Inferior parietal cortex (tissue), 1 donor: ENCODE results near the gene P4HTM.
A peak's percentile ranks its signal among the peaks of the same experiment; 100 is the strongest.

Experiments used
- DNase-seq: peaks from one replicate; pipeline ENCODE4 v3.0.0-alpha.2; 2016; ENCODE audit errors: extremely low spot score

P4HTM gene

DNA sequence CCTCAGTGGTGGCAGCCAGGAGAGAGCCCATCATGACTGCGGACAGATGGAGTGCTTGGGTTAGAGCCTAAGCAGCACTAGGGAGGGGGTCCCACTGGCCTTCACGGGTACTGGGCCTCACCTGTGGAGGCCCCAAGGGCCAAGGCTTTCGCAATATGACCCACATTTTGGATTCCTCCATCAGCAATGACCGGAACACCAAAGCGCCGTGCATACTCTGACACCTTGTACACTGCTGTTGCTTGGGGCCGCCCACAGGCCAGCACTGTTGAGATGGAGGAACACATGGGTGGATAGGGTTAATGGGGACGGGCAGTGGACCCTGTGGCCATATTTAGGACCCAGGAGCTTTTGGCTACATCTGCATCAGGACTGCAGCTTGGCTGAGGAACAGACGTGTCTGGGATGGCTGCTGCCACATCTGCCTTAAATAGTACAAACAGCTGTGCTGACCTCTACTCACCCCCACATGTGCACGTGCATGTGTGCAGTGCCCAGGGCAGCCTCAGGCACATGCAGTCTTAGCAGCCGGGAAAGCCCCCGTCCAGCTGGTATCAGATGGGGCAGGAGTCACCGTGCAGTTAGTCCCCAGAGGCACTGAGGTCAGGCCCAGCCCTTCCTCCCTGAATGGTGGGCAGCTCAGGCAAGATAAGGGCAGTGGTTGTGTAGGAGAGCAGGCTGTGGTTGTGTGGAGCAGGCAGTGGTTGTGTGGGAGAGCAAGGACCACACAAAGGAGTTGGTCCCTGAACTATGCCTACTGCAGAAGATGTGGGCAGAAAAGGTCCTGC is 35.2 kb downstream of the P4HTM start:
- DNase-seq, result no peak

DNA sequence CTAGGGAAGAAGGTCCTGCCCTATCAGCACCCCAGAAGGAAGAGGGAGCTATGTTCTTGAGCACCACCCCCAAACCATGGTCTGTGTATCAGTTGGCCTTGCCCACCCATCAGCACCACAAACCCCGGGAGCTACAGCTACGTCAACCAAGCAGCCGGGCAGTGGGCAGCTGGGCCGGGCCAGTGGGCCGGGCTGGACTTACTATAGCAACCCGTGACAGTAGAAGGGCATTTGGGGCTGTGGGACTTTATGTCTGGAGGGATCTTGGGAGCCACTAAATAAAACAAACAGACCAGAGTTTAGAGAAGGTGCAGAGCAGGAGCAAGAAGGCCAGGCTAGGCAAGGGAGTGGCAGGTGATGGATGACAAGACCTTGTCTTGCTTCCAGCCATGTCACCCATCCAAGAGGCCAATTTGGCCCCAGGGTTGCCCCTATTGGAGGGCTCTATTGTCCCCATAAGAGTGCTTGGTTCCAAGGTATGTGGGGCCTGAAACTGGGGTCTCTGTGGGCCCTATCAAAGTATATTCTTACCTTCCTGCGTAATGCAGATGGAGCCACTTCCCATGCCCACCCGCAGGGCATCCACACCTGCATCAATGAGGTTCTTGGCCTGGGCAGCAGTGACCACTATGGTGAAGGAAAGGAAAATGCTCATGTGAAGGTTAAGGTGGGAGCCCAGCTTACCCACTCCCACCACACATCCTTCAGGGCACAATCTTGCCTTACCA is 35.9 kb downstream of the P4HTM start:
- DNase-seq, result no peak

DNA sequence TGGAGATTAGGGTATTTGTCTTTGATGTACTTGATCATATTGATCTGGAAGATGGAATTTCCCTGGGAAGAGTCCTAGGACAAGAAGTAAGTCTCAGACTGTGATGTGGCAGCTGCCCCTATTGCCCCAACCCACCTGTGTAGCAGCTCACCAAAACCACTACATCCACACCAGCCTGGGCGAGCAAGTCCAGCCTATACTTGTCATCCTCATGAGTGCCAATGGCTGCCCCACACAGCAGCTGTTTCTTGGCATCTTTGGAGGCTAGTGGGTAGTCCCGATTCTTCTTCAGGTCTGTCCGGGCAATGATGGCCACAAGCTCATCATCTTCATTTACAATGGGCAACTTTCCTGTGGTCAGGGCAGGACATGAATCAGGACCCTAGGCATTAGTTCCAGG is 36.5 kb downstream of the P4HTM start:
- DNase-seq, result no peak

DNA sequence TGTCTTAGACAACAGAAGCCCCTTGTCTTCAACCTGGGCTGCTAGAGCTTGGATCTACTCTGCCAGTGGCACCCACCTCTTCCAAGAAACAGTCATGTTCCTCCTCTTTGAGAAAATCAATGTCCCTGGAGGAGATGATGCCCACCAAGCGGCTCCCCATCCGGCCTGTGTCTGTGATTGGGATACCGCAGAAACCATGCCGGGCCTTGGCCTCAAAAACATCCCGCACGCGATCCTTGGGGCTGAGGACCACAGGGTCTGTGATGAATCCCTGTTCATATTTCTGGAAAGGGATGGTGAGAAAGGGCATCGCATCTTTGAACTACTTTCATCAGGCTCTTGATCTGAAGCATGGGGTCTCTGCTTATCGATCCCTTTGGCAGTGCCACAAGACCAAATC is 37.6 kb downstream of the P4HTM start:
- no peak for DNase-seq

DNA sequence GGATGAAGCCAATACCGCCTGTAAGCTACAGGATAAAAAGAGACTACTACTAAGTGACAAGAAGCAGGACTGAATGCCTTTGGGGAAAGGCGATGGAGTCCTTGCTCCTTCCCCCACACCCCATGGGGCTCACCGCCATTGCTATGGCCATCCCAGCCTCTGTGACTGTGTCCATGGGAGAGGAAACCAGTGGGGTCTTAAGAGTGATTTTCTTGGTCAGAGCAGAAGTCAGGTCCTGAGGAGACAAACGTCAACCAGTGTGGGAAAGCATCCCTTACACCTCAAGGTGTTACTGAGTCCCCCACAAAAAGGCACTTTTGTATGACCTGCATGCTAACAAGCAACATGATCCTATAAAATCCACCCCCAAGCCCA is 38.2 kb downstream of the P4HTM start:
- DNase-seq, result no peak

DNA sequence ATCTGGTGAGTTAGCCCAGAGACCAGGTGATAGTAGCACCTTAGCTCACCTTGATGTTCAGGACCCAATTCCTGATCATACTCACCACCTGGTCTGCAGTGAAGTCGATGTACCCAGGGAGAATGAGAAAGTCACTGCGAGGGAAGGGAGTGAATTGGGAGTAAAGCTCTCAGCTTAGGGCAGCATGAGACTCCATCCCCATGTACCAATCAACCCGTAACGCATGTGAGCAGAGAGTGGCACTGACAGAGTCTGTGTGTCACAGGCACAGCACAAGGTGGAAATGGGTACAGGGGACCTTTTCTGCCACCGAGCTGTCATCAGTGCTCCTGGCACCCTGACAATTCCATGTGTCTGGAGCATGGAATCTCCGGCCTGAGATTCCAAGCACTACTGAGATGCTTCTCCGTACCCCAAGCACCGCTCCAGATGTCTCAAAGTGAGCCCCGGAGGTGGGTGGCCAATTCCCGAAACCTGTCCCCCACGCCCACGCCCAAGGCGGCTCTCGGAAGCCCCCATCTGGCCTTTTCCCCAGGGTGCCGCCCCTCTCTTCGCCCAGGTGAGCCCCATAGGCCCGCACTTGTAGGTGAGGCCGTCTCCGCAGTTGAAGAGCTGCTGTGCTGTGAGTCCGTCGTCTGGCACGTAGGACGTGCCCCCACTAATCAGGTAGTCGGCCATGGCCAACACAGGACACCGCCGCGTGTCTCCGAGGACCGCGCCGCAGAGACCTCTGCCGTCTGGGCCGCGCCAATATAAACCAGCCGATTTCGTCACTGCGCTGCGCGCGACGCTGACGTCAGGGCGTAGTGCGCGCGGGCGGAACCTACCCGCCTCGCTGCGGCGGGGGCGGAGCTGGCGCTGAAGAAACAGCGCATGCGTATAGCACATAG is 38.9 kb downstream of the P4HTM start, which contains the start of gene IMPDH2:
Gene IMPDH2 (minus strand): TSS at position 726 of the 890 bp plus-strand sequence. CDS start 48 bp downstream, at position 678.
- peak; percentile 97 for DNase-seq

DNA sequence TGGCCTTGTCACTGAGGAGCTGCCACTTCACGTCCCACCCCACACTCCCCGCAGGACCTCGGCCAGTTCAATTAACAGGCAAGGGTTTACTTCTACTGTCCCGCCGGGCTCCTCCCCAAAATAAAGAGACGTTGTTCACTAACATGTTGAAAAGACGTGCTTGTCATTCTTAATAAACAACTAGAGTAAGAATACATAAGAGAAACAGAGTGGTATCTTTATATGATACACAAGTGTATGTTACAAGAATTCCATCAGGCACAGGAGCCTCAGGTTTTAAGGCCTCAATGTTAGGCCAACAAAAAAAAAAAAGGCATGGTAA is 39.5 kb downstream of the P4HTM start:
- DNase-seq, result no peak

DNA sequence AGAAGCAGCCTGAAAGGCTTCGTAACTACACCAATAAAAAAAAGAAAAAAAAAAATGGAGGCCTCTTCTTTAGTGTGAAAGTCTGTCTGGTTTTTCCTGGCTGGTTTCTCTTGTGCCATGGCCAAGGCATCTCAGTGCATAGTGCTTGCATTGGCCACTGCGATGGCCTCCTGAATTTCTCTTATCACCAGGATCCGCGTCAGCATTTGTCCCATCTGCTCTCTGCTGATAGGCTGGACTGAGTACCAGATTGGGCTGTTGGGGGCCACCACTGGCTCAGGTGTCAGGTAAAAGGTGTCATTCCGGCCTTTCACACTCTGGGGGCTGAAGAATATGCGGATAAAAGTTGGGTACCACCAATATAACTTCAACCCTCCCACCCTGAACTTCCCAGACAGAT is 40.3 kb downstream of the P4HTM start:
- no peak for DNase-seq

DNA sequence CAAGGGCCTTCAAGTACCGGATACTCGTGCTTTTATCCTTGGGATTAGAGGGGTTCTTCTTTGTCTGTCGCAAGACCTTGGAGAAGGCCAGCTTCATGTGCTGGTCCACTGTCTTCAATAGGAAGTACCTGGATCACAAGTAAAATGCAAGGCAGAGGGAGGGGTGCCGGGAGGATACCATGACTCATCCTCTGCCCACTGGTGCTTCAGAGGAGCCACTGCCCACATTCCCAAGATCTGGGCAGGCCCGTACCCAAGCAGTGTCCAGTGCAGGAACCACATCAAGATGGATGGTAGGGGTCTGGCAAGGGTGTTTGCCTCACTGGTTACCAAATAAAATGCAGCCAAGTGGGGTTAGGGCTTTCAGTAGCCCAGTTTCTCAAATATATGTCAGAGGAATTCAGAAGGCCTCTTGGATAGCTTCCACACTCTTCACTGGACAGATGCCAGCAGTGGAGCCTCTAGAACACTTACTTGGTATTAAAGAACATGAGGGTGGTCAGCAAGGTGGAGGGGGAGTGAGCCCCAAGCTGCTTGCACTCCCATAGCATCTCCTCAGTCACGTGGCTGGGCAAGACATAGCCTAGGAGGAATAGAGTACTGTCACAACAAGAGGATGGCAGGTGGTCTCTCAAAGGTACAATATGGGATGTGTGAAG is 42.7 kb downstream of the P4HTM start:
- no peak for DNase-seq

DNA sequence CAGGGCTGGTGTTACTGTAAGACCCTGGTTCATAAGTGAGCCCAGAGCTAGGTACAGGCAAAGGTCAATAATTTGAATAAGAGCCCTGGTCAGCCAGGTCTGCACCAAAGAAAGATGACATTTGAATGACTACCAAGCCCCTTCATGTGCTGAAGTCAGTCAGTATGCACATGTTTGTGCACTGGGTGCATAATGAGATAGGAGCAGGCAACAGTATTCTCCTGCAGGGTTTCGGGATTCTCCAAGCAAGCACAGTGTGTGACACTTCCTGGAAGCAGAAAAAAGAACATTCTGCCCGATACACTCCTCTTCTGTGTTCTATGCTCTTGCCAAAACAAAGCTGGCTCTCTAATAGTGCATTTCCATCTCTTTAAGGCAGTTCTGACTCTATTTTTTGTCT is 44.6 kb downstream of the P4HTM start:
- DNase-seq, result no peak

DNA sequence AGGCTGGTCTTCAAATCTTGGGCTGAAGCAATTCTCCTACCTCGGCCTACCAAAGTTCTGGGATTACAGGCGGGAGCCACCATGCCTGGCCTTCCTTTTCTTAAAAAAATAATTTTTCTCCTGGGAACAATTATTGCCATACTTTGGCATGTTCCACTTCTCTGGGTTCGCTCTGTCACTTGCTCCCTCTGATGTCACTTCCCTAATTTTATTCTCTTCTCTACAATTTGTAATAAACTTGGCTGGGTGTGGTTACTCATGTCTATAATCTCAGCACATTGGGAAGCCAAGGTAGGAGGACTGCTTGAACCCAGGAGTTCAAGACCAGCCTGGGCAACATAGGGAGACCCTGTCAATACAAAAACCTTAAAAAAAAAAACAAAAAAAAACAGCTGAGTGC is 45.2 kb downstream of the P4HTM start:
- DNase-seq, result no peak

DNA sequence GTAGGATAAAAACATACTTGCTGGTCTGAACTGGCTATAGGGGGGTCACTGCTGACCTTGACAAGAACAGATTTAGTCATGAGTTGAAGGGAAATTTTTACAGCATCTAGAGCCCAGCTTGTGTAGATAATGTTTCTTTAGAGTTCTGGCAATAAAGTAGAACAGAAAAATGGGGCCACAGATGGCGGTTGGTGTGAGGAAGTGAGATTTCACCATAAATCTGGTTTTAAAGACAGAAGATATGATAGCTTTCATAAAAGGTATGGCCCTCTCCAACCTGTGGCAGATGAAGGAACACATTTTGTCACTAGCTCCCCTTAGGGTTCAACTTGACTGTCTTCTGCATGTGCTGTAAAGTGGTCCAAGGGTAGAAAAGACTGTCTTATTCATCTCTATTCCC is 63.5 kb downstream of the P4HTM start:
- DNase-seq, result no peak

DNA sequence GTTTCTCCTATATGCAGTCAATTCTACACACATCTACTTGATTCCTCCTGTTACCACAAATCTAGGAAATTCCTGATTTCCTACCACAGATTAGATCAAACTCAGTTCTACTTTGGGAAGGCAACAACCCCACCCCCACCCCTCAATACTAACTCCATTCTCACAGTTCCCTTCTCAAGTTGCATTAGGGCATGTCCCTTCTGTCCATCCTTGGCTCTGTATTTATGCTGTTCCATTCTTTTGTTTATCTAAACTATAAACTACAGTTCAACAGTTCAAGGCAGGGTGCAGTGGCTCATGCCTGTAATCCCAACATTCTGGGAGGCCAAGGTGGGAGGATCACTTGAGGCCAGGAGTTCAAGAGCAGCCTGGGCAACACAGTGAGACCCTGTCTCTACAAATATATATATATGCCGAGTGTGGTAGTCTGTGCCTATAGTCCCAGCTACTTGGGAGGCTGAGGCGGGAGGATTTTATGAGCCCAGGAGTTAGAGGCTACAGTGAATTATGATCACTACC is 64.4 kb downstream of the P4HTM start:
- DNase-seq, result no peak
